GM12878 (cell line): ENCODE data around the gene AKAP13.

Source experiments
- CEBPZ ChIP-seq: fragments of 150-350 bp; IDR thresholded peaks from 2 replicates; pipeline ENCODE4 v1.6.1; 2016; ENCODE audit warnings: low read depth, low read length
- SMARCA5 ChIP-seq: fragments of 450-650 bp; IDR thresholded peaks from 2 replicates; pipeline ENCODE4 v1.6.1; 2017; ENCODE audit warnings: mild to moderate bottlenecking
- SUZ12 ChIP-seq: fragments of 200-600 bp; sonication (generic); IDR thresholded peaks from one replicate; pipeline ENCODE4 v1.6.1; 2018; ENCODE audit warnings: antibody characterized with exemption, mild to moderate bottlenecking; ENCODE audit not compliant: unreplicated experiment
- TBL1XR1 ChIP-seq: IDR thresholded peaks from 2 replicates; pipeline ENCODE4 v1.6.1; 2012; ENCODE audit warnings: low read depth, low read length, improper control_type of control experiment
- ZBTB33 ChIP-seq: fragments of 450-650 bp; IDR thresholded peaks from 2 replicates; pipeline ENCODE4 v1.6.1; 2017; ENCODE audit warnings: mild to moderate bottlenecking

GRCh38 chr15:85333132-85333831, 47.1 kb upstream of the AKAP13 start:
- TF ChIP-seq ZBTB33 = no peak
- no peak for TF ChIP-seq TBL1XR1
- no peak for TF ChIP-seq SMARCA5
- no peak for TF ChIP-seq CEBPZ
- TF ChIP-seq SUZ12 = no peak
